ENCODE results near the gene IFT172. TPM values are rescaled to one million over a fixed set of nuclear protein-coding genes. Genes with fewer than 3 reads are reported as not detected.

The IFT172 gene
- total RNA-seq, 1 donor from 2014 or later = 20.3 TPM

DNA sequence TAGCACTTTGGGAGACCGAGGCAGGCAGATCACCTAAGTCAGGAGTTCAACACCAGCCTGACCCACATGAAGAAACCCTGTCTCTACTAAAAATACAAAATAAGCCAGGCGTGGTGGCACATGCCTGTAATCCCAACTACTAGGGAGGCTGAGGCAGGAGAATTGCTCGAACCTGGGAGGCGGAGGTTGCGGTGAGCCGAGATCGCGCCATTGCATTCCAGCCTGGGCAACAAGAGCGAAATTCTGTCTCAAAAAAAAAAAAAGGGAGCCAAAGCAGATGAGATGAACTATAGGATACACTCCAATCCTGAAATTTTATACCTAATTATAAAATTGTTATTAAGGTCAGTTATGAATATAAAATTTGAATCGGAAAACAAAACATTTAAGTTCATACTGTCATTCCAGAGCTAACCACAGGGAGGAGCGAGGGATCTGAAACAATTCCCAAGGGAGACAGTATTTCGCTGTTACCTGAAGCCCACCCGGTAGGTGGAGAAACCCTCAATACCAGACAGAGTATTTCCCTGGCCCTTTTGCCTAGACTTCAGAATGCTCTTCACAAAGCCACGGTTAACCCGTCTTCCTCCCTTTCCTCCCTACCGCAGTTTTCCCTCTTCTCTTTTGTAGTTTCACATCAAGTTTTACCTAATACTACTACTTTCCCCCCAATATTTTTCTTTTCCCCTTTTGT is 81.6 kb downstream of the IFT172 start:
- intact Hi-C loops (cut with DNase I) = no loop called here
- ATAC-seq (ENCODE audit: poor library complexity) (no peak), DNase-seq (no peak)

DNA sequence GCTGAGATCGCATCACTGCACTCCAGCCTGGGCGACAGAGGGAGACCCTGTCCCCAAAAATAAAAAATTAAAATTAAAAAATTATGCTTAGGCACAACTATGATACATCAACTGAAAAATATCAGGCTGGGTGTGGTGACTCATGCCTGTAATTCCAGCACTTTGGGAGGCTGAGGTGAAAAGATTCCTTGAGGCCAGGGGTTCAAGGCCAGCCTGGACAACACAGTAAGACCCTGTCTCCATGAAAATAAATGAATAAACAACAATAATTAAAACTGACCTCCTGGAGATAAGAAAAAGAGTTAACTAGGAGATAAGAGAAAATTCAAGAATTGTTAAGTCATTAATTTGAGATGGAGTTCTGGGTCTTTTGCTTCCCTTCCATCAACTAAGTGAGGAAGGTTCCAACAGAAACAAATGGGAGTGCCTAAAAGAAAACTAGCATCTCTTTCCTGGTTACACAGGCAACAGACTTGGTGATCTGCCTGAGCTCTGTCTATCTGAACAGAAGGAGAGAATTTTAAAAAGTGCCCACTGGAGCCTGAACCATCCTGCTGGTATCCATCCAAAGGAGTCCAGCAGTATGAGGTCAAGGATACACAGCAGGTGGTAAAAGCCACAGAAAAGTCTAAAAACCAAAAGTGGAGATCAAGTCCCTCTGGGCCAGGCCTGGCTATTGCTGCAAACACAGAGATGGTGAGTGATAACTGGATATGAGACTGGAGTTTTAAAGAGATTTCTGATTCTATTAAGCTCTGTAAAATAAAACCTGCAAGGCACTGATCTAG is 89.0 kb downstream of the IFT172 start:
- intact Hi-C loops (cut with DNase I) = no loop called here
- no peak for ATAC-seq (ENCODE audit: poor library complexity)

DNA sequence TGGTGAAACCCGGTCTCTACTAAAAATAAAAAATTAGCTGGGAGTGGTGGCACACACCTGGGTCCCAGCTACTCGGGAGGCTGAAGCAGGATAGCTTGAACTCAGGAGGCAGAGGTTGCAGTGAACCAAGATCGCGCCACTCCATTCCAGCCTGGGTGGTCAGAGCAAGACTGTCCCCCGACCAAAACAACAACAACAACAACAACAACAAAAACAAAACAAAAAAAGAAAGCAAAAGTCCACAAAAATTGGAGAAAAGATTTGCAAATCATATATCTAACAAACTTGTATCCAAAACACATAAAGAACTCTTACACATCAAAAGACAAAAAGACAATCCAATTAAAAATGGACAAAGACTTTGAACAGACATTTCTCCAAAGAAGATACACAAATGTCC is 90.6 kb downstream of the IFT172 start:
- intact Hi-C loops (cut with DNase I) = no loop called here
- ATAC-seq (ENCODE audit: poor library complexity) (no peak), DNase-seq (no peak)

More for the DNA sequence above, 89.0 kb downstream of the IFT172 start:
- DNase-seq = no peak

Other genes starting within 250 kb of the IFT172 start
- gene SLC30A3, start 226.7 kb downstream of the IFT172 start, total RNA-seq = 10.4 TPM
- gene DNAJC5G, start 214.3 kb downstream of the IFT172 start, total RNA-seq = 2.3 TPM
- gene TRIM54, start 207.3 kb downstream of the IFT172 start, total RNA-seq = 301 TPM
- 0.59 TPM for gene UCN, start 181.3 kb downstream of the IFT172 start, total RNA-seq
- gene MPV17, start 166.6 kb downstream of the IFT172 start, total RNA-seq = 37.2 TPM
- gene GTF3C2, start 133.0 kb downstream of the IFT172 start, total RNA-seq = 14.6 TPM
- gene EIF2B4, start 119.4 kb downstream of the IFT172 start, total RNA-seq = 37.4 TPM
- 55.6 TPM for gene SNX17, start 119.1 kb downstream of the IFT172 start, total RNA-seq
- gene ZNF513, start 109.0 kb downstream of the IFT172 start, total RNA-seq = 6.0 TPM
- gene PPM1G, start 80.2 kb downstream of the IFT172 start, total RNA-seq = 34.3 TPM
- gene NRBP1, start 61.1 kb downstream of the IFT172 start, total RNA-seq = 50.8 TPM
- 0.24 TPM for gene KRTCAP3, start 47.4 kb downstream of the IFT172 start, total RNA-seq
- gene FNDC4, start 5.5 kb upstream of the IFT172 start, total RNA-seq = 2.0 TPM
- gene GCKR, start 7.1 kb upstream of the IFT172 start, total RNA-seq = not detected
- gene ZNF512, start 93.3 kb upstream of the IFT172 start, total RNA-seq = 16.6 TPM
- 6.1 TPM for gene CCDC121, start 139.3 kb upstream of the IFT172 start, total RNA-seq
- gene GPN1, start 139.3 kb upstream of the IFT172 start, total RNA-seq = 18.0 TPM
- 24.2 TPM for gene SUPT7L, start 173.9 kb upstream of the IFT172 start, total RNA-seq
- gene SLC4A1AP, start 174.1 kb upstream of the IFT172 start, total RNA-seq = 18.5 TPM